Loucy (cell line): ENCODE measurements around the gene BRIP1.

ENCODE experiments used
- H2AFZ ChIP-seq: fragments of 200-600 bp; sonication (generic); 2 replicates; pipeline ENCODE4 v1.6.0; 2016; ENCODE audit warnings: antibody characterized with exemption, mild to moderate bottlenecking, low read length, moderate library complexity
- H3F3A ChIP-seq: fragments of 200-600 bp; 2 replicates; pipeline ENCODE4 v1.6.0; 2016; ENCODE audit warnings: antibody characterized with exemption, low read depth, mild to moderate bottlenecking
- H3K27me3 ChIP-seq: fragments of 200-600 bp; sonication (generic); 2 replicates; pipeline ENCODE4 v1.6.1; 2014; ENCODE audit warnings: low read length, mild to moderate bottlenecking; ENCODE audit not compliant: insufficient read depth, poor library complexity, severe bottlenecking
- H3K36me3 ChIP-seq: fragments of 200-600 bp; sonication (generic); 2 replicates; pipeline ENCODE4 v1.6.1; 2016; ENCODE audit warnings: low read length; ENCODE audit not compliant: insufficient read depth
- H3K4me1 ChIP-seq: fragments of 200-600 bp; sonication (generic); 2 replicates; pipeline ENCODE4 v1.5.1; 2014; ENCODE audit warnings: low read length, mild to moderate bottlenecking; ENCODE audit not compliant: insufficient read depth, poor library complexity, severe bottlenecking
- H3K4me2 ChIP-seq: fragments of 200-600 bp; sonication (generic); 2 replicates; pipeline ENCODE4 v1.6.0; 2014; ENCODE audit warnings: antibody characterized with exemption, low read length, low read depth, mild to moderate bottlenecking; ENCODE audit not compliant: poor library complexity, severe bottlenecking
- H3K4me3 ChIP-seq: fragments of 200-600 bp; sonication (generic); 2 replicates; pipeline ENCODE4 v1.5.1; 2014; ENCODE audit warnings: low read length, mild to moderate bottlenecking, mixed read lengths; ENCODE audit not compliant: poor library complexity, severe bottlenecking
- H3K79me2 ChIP-seq: fragments of 200-600 bp; sonication (generic); 2 replicates; pipeline ENCODE4 v1.6.1; 2014; ENCODE audit warnings: low read length; ENCODE audit not compliant: insufficient read depth
- H3K9ac ChIP-seq: fragments of 200-600 bp; sonication (generic); 2 replicates; pipeline ENCODE4 v1.6.0; 2014; ENCODE audit warnings: mild to moderate bottlenecking, low read depth, low read length, moderate library complexity; ENCODE audit not compliant: poor library complexity, severe bottlenecking
- H3K9me2 ChIP-seq: fragments of 200-600 bp; sonication (generic); replicated peaks from 2 replicates; pipeline ENCODE4 v1.6.1; 2016; ENCODE audit warnings: low read depth, low read length, mixed read lengths
- H3K9me3 ChIP-seq: fragments of 200-600 bp; sonication (generic); 2 replicates; pipeline ENCODE4 v1.6.1; 2014; ENCODE audit warnings: mild to moderate bottlenecking, antibody characterized with exemption, low read length, low read depth; ENCODE audit not compliant: insufficient read depth
- H4K20me1 ChIP-seq: fragments of 200-600 bp; sonication (generic); 2 replicates; pipeline ENCODE4 v1.6.0; 2014; ENCODE audit warnings: antibody characterized with exemption, low read length, mild to moderate bottlenecking; ENCODE audit not compliant: insufficient read depth, poor library complexity, severe bottlenecking
- EZH2phosphoT487 ChIP-seq: fragments of 200-600 bp; IDR thresholded peaks from 2 replicates; pipeline ENCODE4 v1.6.1; 2018; ENCODE audit warnings: antibody characterized with exemption, mild to moderate bottlenecking, moderate library complexity, borderline replicate concordance
- TF ChIP-seq, protein P1 (sequence below): fragments of 200-600 bp; sonication (generic); conservative IDR thresholded peaks from 2 replicates; pipeline ENCODE4 v1.5.1; 2014; ENCODE audit warnings: mild to moderate bottlenecking, antibody characterized with exemption, low read length

The BRIP1 gene

DNA sequence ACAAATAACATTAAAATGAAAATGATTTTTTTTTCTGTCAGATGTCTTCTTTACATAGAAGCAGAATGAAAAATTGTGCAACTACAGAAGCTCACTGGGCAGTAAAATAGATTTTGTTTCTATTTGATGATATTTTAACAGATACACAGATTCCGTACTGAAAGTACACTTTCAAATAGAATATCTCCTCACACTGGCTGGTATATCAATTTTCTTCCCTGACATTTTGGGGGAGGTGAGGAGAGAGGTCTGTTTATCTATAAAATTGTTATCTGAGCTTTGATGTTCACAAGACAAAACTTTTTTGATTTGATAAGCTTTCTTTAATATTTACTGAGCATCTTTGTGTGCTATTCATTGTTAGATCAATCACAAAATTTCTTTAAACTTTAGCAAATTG lies 148.0 kb downstream of the BRIP1 start:
- no peak overlapping the region for H2AFZ ChIP-seq
- H3K36me3 ChIP-seq: peaks cover 10% of the 10 kb centered on the region
- TF ChIP-seq, protein P1, sequence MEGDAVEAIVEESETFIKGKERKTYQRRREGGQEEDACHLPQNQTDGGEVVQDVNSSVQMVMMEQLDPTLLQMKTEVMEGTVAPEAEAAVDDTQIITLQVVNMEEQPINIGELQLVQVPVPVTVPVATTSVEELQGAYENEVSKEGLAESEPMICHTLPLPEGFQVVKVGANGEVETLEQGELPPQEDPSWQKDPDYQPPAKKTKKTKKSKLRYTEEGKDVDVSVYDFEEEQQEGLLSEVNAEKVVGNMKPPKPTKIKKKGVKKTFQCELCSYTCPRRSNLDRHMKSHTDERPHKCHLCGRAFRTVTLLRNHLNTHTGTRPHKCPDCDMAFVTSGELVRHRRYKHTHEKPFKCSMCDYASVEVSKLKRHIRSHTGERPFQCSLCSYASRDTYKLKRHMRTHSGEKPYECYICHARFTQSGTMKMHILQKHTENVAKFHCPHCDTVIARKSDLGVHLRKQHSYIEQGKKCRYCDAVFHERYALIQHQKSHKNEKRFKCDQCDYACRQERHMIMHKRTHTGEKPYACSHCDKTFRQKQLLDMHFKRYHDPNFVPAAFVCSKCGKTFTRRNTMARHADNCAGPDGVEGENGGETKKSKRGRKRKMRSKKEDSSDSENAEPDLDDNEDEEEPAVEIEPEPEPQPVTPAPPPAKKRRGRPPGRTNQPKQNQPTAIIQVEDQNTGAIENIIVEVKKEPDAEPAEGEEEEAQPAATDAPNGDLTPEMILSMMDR: no peak
- TF ChIP-seq EZH2phosphoT487: no peak
- H3F3A ChIP-seq: no peaks in the 10 kb centered on the region
- H3K4me2 ChIP-seq: no peak overlapping the region
- no peaks in the 10 kb centered on the region for H3K9me2 ChIP-seq
- H4K20me1 ChIP-seq: no peaks in the 10 kb centered on the region
- H3K9ac ChIP-seq: no peak overlapping the region
- H3K79me2 ChIP-seq: no peaks in the 10 kb centered on the region
- H3K27me3 ChIP-seq: no peaks in the 10 kb centered on the region
- no peak overlapping the region for H3K4me3 ChIP-seq
- H3K4me1 ChIP-seq: no peaks in the 10 kb centered on the region
- peaks cover 17% of the 10 kb centered on the region; the same call in 1 of the 2 replicates for H3K9me3 ChIP-seq

- H3K4me3 ChIP-seq: no peak overlapping the region
- H3K9ac ChIP-seq: no peak overlapping the region
- peaks cover 17% of the 10 kb centered on the region; the same call in 1 of the 2 replicates for H3K9me3 ChIP-seq
- no peak overlapping the region for H2AFZ ChIP-seq
- H3K27me3 ChIP-seq: no peaks in the 10 kb centered on the region
- TF ChIP-seq, protein P1: no peak
- TF ChIP-seq EZH2phosphoT487: no peak
- H3K79me2 ChIP-seq: no peaks in the 10 kb centered on the region
- H3K4me1 ChIP-seq: no peaks in the 10 kb centered on the region
- no peaks in the 10 kb centered on the region for H4K20me1 ChIP-seq
- H3K4me2 ChIP-seq: no peak overlapping the region
- H3F3A ChIP-seq: no peaks in the 10 kb centered on the region
- H3K36me3 ChIP-seq: peaks cover 10% of the 10 kb centered on the region
- H3K9me2 ChIP-seq: no peaks in the 10 kb centered on the region
Observed at GRCh38 chr17:61714300-61714699, 149.0 kb downstream of the BRIP1 start.

DNA sequence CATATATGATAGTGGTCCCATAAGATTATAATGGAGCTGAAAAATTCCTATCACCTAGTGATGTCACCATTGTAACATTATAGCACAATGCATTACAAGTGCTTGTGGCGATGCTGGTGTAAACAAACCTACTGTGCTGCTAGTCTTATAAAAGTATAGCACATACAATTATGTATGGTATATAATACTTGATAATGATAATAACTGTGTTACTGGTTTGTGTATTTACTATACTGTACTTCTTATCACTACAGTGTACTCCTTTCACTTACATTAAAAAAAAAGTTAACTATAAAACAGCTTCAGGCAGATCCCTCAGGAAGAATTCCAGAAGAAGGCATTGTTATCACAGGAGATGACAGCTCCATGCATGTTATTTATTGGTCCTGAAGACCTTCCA lies 150.3 kb downstream of the BRIP1 start:
- H3F3A ChIP-seq: no peaks in the 10 kb centered on the region
- no peak overlapping the region for H3K4me2 ChIP-seq
- H2AFZ ChIP-seq: no peak overlapping the region
- no peaks in the 10 kb centered on the region for H3K27me3 ChIP-seq
- no peaks in the 10 kb centered on the region for H3K79me2 ChIP-seq
- H3K9me3 ChIP-seq: peaks cover 11% of the 10 kb centered on the region; the same call in 1 of the 2 replicates
- no peaks in the 10 kb centered on the region for H4K20me1 ChIP-seq
- no peaks in the 10 kb centered on the region for H3K4me1 ChIP-seq
- H3K4me3 ChIP-seq: no peak overlapping the region
- H3K36me3 ChIP-seq: peaks cover 20% of the 10 kb centered on the region
- no peaks in the 10 kb centered on the region for H3K9me2 ChIP-seq
- no peak overlapping the region for H3K9ac ChIP-seq
- TF ChIP-seq, protein P1: no peak
- TF ChIP-seq EZH2phosphoT487: no peak
